HepG2 (cell line): ENCODE data around the gene NDRG3. TPM values are rescaled to one million over a fixed set of nuclear protein-coding genes. Genes with fewer than 3 reads are reported as not detected.

Experiments
- AHDC1 ChIP-seq: sonication (generic); formaldehyde crosslinking; IDR thresholded peaks from 2 replicates; pipeline ENCODE4 v1.5.1; 2020; ENCODE audit warnings: mild to moderate bottlenecking, missing genetic modification reagents, borderline replicate concordance
- ATF3 ChIP-seq: sonication (generic); formaldehyde crosslinking; IDR thresholded peaks from 2 replicates; pipeline ENCODE4 v1.4.0; 2020; ENCODE audit warnings: missing genetic modification reagents
- ELF3 ChIP-seq: IDR thresholded peaks from 2 replicates; pipeline ENCODE4 v1.6.1; 2016; ENCODE audit warnings: missing genetic modification reagents, missing compliant biosample characterization
- ETS1 ChIP-seq: sonication (generic); formaldehyde crosslinking; IDR thresholded peaks from 2 replicates; pipeline ENCODE4 v1.4.0; 2020; ENCODE audit warnings: missing genetic modification reagents
- GRHL1 ChIP-seq: sonication (generic); formaldehyde crosslinking; conservative IDR thresholded peaks from 2 replicates; pipeline ENCODE4 v1.8.0; 2022; ENCODE audit warnings: missing genetic modification reagents
- HMGXB4 ChIP-seq, 2 experiments: sonication (generic) in 1 of 2; formaldehyde crosslinking in 1 of 2; IDR thresholded peaks; 2 replicates each; pipeline versions ENCODE4 v1.4.0 to v1.6.1; 2018 to 2020; ENCODE audit warnings: missing genetic modification reagents in 2 of 2, borderline replicate concordance in 1 of 2, low read depth in 1 of 2, mild to moderate bottlenecking in 1 of 2, missing biosample characterization in 1 of 2
- LBX2 ChIP-seq: sonication (generic); formaldehyde crosslinking; IDR thresholded peaks from 2 replicates; pipeline ENCODE4 v1.5.0; 2020; ENCODE audit warnings: missing genetic modification reagents, mild to moderate bottlenecking, borderline replicate concordance
- MLXIP ChIP-seq: sonication (generic); formaldehyde crosslinking; IDR thresholded peaks from 2 replicates; pipeline ENCODE4 v1.9.0; 2021; ENCODE audit warnings: missing genetic modification reagents, borderline replicate concordance
- NFIB ChIP-seq: sonication (generic); formaldehyde crosslinking; IDR thresholded peaks from 2 replicates; pipeline ENCODE4 v1.9.0; 2021; ENCODE audit warnings: missing genetic modification reagents, mild to moderate bottlenecking, borderline replicate concordance
- RFXAP ChIP-seq: sonication (generic); formaldehyde crosslinking; IDR thresholded peaks from 2 replicates; pipeline ENCODE4 v1.4.0; 2020; ENCODE audit warnings: missing genetic modification reagents, borderline replicate concordance
- ZNF724P ChIP-seq: sonication (generic); formaldehyde crosslinking; IDR thresholded peaks from 2 replicates; pipeline ENCODE4 v1.8.0; 2022; ENCODE audit warnings: missing genetic modification reagents, borderline replicate concordance
- ZSCAN21 ChIP-seq: sonication (generic); formaldehyde crosslinking; IDR thresholded peaks from 2 replicates; pipeline ENCODE4 v1.8.0; 2022; ENCODE audit warnings: mild to moderate bottlenecking, missing genetic modification reagents, moderate library complexity, borderline replicate concordance
- polyA plus RNA-seq, 8 experiments: library from polyadenylated mRNA; depleted of rRNA in 3 of 8; stranded (reverse) in 7 of 8; unstranded in 1 of 8; fragments of >200 nt; fragmentation: Illumina TruSeq in 4 of 8; extraction: Trizol in 4 of 8; gene quantifications; 2 replicates each; pipeline versions ENCODE4 v1.2.1 to v1.2.3, GENCODE V29; 2011 to 2016; ENCODE audit warnings: low read depth in 4 of 8, missing spikeins in 1 of 8, mixed read lengths in 1 of 8; ENCODE audit not compliant: insufficient read depth in 1 of 8
- total RNA-seq, 5 experiments: library from RNA; depleted of rRNA; stranded (reverse); fragments of >200 nt; fragmentation: Illumina TruSeq; extraction: Trizol; gene quantifications; 2 replicates each; pipeline ENCODE4 v1.2.3, GENCODE V29; 2016; ENCODE audit warnings: low read depth in 1 of 5

NDRG3 gene
- total and polyA plus RNA-seq, 2 of the 13 experiments (the other 11 are each of a cell fraction or from before 2014, with no cell fraction given), result 36.0 to 40.5 TPM

- peak; percentile 11; the same call in 1 of the 2 replicates for TF ChIP-seq AHDC1 (CRISPR knock-in tag)
- no peak for TF ChIP-seq NFIB (CRISPR knock-in tag)
- no peak for TF ChIP-seq MLXIP (CRISPR knock-in tag)
- no peak; the same call in 1 of the 2 replicates for TF ChIP-seq ATF3 (CRISPR knock-in tag)
- no peak; the same call in 1 of the 2 replicates for TF ChIP-seq ZNF724P (CRISPR knock-in tag)
- TF ChIP-seq RFXAP (CRISPR knock-in tag), result peak; percentile 53; the same call in 1 of the 2 replicates
- no peak; the same call in 1 of the 2 replicates for TF ChIP-seq ETS1
- no peak for TF ChIP-seq GRHL1
- peak; percentile 15 to 81; a peak in 2 of 4 replicates for TF ChIP-seq HMGXB4 (CRISPR knock-in tag; IDR thresholded peaks at IDR 0.05; ENCODE audit: borderline replicate concordance in 1 of 2, low read depth in 1 of 2)
- no peak for TF ChIP-seq ELF3 (CRISPR knock-in tag)
- TF ChIP-seq ZSCAN21 (CRISPR knock-in tag), result no peak
- peak; percentile 93; the same call in 1 of the 2 replicates for TF ChIP-seq LBX2
Observed at GRCh38 chr20:36745234-36745926, 510 bp downstream of the NDRG3 start (continued).
